ENCODE results near the gene DNM2.

Gene DNM2

DNA sequence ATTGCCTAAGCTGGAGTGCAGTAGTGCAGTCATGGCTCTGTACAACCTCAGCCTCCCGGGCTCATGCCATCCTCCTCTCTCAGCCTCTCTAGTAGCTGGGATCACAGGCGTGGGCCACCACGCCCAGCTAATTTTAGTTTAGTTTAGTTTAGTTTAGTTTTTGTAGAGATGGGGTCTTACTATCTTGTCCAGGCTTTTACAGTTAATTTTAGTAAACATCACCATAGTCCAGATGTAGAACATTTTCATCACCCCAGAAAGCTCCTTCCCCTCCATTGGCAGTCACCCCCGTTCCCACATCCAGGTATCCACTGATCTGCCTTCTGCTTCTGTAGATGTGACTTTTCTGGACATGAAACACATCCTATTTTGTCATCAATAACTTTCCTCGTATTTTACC lies 41.1 kb downstream of the DNM2 start:
- no peak for DNase-seq (ENCODE audit: low spot score)
- H3K14ac ChIP-seq (ENCODE audit: low read length), result no peak overlapping the region
- H3K4ac ChIP-seq (ENCODE audit: low read length), result no peak overlapping the region

DNA sequence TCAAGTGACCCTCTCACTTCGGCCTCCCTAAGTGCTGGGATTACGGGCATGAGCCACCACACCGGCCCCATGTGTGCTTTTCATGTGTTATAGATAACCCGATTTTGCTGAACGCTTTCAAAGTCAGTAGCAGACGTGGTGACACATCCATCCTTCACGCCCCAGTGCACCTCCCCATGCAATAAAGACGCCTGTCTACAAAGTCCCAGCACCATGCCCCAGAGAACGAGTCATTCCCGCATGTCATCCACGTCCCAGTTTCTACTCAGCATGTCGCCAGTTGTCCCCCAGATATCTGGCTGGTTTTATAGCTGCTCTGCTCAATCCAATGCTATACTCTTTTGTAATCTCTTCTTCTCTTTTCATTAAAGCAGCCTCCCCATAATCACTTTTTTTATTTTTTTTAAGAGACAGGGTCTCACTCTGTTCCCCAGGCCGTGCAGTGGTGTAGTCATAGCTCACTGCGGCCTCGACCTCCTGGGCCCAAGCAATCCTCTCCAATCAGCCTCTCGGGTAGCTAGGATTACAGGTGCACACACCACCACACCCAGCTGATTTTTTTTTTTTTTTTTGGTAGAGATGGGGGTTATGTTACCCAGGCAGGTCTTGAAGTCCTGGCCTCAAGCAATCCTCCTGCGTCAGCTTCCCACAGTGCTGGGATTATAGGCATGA lies 42.5 kb downstream of the DNM2 start:
- no peak overlapping the region for H3K27ac ChIP-seq (replicated peaks; ENCODE audit: low read length)
- no peak overlapping the region for H2BK12ac ChIP-seq (ENCODE audit: low read length)
- no peak overlapping the region for H4K91ac ChIP-seq (ENCODE audit: low read depth, low read length, poor library complexity)
- no peak overlapping the region for H2BK15ac ChIP-seq (ENCODE audit: low read length)
- H3K4me2 ChIP-seq (ENCODE audit: insufficient read depth, low read length, poor library complexity, severe bottlenecking), result no peak overlapping the region
- no CpG with 5 or more reads among the region's 17 CpGs for WGBS, 2 donors (ENCODE audit: extremely low coverage in 2 of 2, insufficient read length in 2 of 2, insufficient replicate concordance in 1 of 2)
- no peak overlapping the region for H2AFZ ChIP-seq (ENCODE audit: low read length)
- H3K27me3 ChIP-seq (ENCODE audit: control insufficient read depth in 3 of 3, insufficient read depth in 3 of 3, low read depth in 1 of 3, low read length in 3 of 3), result no peaks in the 10 kb centered on the region
- DNase-seq (ENCODE audit: low spot score), result no peak
- no peak overlapping the region for H3K14ac ChIP-seq (ENCODE audit: low read length)
- H3K4ac ChIP-seq (ENCODE audit: low read length), result no peak overlapping the region
- no peak overlapping the region for H3K4me3 ChIP-seq (ENCODE audit: low read length in 2 of 2)
- H3K4me1 ChIP-seq (ENCODE audit: control insufficient read depth in 2 of 2, insufficient read depth in 1 of 2, low read depth in 1 of 2, low read length in 2 of 2), result peaks cover 0 to 10% of the 10 kb centered on the region in 2 donors
- no peak overlapping the region for H4K8ac ChIP-seq (ENCODE audit: low read depth, low read length)
- H3K79me1 ChIP-seq (ENCODE audit: low read depth, low read length), result peaks cover 19% of the 10 kb centered on the region
- peaks cover 0 to 3% of the 10 kb centered on the region in 2 donors for H3K9me3 ChIP-seq (replicated peaks in 1 of 2; ENCODE audit: control insufficient read depth in 2 of 2, insufficient read depth in 1 of 2, low read depth in 1 of 2, low read length in 2 of 2)
- H2AK5ac ChIP-seq (ENCODE audit: low read depth, low read length), result no peak overlapping the region
- no peak overlapping the region for H2BK5ac ChIP-seq (ENCODE audit: low read length)
- peaks cover 6 to 19% of the 10 kb centered on the region in 2 donors for H3K36me3 ChIP-seq (replicated peaks in 1 of 2; ENCODE audit: control insufficient read depth in 2 of 2, insufficient read depth in 2 of 2, low read length in 2 of 2)
- no peak overlapping the region for H2BK120ac ChIP-seq (ENCODE audit: low read depth, low read length)
- no peak overlapping the region for H3K18ac ChIP-seq (ENCODE audit: low read length)
- no peak overlapping the region for H3K9ac ChIP-seq (ENCODE audit: low read depth, low read length, poor library complexity)
- no peak overlapping the region for H3K23ac ChIP-seq (ENCODE audit: low read depth, low read length, poor library complexity)

More for the DNA sequence above, 41.1 kb downstream of the DNM2 start:
- Histone ChIP-seq H3K18ac (ENCODE audit: low read length) (no peak overlapping the region), H2AK5ac (ENCODE audit: low read depth, low read length) (no peak overlapping the region), H3K4me2 (ENCODE audit: insufficient read depth, low read length, poor library complexity, severe bottlenecking) (no peak overlapping the region), H4K91ac (ENCODE audit: low read depth, low read length, poor library complexity) (no peak overlapping the region), H3K27me3 (ENCODE audit: control insufficient read depth in 3 of 3, insufficient read depth in 3 of 3, low read depth in 1 of 3, low read length in 3 of 3) (no peaks in the 10 kb centered on the region), H2AFZ (ENCODE audit: low read length) (no peak overlapping the region), H3K23ac (ENCODE audit: low read depth, low read length, poor library complexity) (no peak overlapping the region), H3K79me1 (ENCODE audit: low read depth, low read length) (peaks cover 15% of the 10 kb centered on the region), H2BK15ac (ENCODE audit: low read length) (no peak overlapping the region), H4K8ac (ENCODE audit: low read depth, low read length) (no peak overlapping the region), H3K36me3 (replicated peaks in 1 of 2; ENCODE audit: control insufficient read depth in 2 of 2, insufficient read depth in 2 of 2, low read length in 2 of 2) (peaks cover 9 to 20% of the 10 kb centered on the region in 2 donors), H3K9me3 (replicated peaks in 1 of 2; ENCODE audit: control insufficient read depth in 2 of 2, insufficient read depth in 1 of 2, low read depth in 1 of 2, low read length in 2 of 2) (peaks cover 0 to 3% of the 10 kb centered on the region in 2 donors), H3K9ac (ENCODE audit: low read depth, low read length, poor library complexity) (no peak overlapping the region), H3K4me3 (ENCODE audit: low read length in 2 of 2) (no peak overlapping the region), H2BK5ac (ENCODE audit: low read length) (no peak overlapping the region), H2BK120ac (ENCODE audit: low read depth, low read length) (no peak overlapping the region), H2BK12ac (ENCODE audit: low read length) (no peak overlapping the region), H3K4me1 (ENCODE audit: control insufficient read depth in 2 of 2, insufficient read depth in 1 of 2, low read depth in 1 of 2, low read length in 2 of 2) (peaks cover 0 to 10% of the 10 kb centered on the region in 2 donors), H3K27ac (replicated peaks; ENCODE audit: low read length) (no peak overlapping the region)
- no CpG with 5 or more reads among the region's 5 CpGs for WGBS, 2 donors (ENCODE audit: extremely low coverage in 2 of 2, insufficient read length in 2 of 2, insufficient replicate concordance in 1 of 2)

DNA sequence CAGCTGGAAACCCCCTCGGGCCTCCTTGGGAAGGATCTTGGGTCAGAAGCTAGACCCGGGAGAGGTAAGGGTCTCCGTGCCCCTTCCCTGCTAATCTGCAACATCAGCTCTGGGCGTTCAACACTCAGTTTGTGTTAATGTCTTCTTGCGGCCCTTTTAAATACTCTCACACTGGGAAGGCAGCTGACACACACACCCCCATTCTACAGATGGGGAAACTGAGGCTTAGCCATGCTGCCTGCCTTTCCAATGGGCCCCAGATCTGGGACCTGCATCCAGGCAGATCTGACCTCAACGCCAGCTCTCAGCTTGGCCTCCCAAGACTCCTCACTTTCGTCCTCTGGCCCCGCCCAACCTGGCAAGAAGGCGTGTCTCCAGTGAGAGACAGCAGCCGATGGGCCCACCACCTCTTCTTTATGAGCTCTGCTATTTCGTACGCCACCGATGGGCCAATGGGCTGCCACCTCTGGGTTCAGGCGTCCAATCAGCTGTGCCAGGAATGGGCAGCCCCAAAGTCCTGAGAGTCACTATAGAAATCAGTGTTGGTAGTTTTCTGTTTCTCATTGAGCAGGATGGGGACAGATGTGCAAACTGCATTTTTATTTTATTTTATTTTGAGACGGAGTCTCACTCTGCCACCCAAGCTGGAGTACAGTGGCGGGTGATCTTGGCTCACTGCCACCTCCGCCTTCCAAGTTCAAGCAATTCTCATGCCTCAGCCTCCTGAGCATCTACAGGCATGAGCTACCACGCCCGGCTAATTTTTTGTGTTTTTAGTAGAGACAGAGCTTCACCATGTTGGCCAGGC lies 43.8 kb downstream of the DNM2 start:
- Histone ChIP-seq H3K4me3 (ENCODE audit: low read length in 2 of 2) (peak overlapping the region in 1 of 2 donors; percentile 6), H3K9me3 (replicated peaks in 1 of 2; ENCODE audit: control insufficient read depth in 2 of 2, insufficient read depth in 1 of 2, low read depth in 1 of 2, low read length in 2 of 2) (peaks cover 0 to 3% of the 10 kb centered on the region in 2 donors), H2AK5ac (ENCODE audit: low read depth, low read length) (no peak overlapping the region), H3K36me3 (replicated peaks in 1 of 2; ENCODE audit: control insufficient read depth in 2 of 2, insufficient read depth in 2 of 2, low read length in 2 of 2) (peaks cover 6 to 22% of the 10 kb centered on the region in 2 donors), H4K91ac (ENCODE audit: low read depth, low read length, poor library complexity) (no peak overlapping the region), H3K27ac (replicated peaks; ENCODE audit: low read length) (no peak overlapping the region), H3K27me3 (ENCODE audit: control insufficient read depth in 3 of 3, insufficient read depth in 3 of 3, low read depth in 1 of 3, low read length in 3 of 3) (no peaks in the 10 kb centered on the region), H2BK15ac (ENCODE audit: low read length) (no peak overlapping the region), H3K23ac (ENCODE audit: low read depth, low read length, poor library complexity) (no peak overlapping the region), H4K8ac (ENCODE audit: low read depth, low read length) (no peak overlapping the region), H3K4me2 (ENCODE audit: insufficient read depth, low read length, poor library complexity, severe bottlenecking) (peak overlapping the region; percentile 11), H3K4me1 (ENCODE audit: control insufficient read depth in 2 of 2, insufficient read depth in 1 of 2, low read depth in 1 of 2, low read length in 2 of 2) (peaks cover 0 to 10% of the 10 kb centered on the region in 2 donors), H3K14ac (ENCODE audit: low read length) (peak overlapping the region; percentile 6), H3K9ac (ENCODE audit: low read depth, low read length, poor library complexity) (no peak overlapping the region), H3K79me1 (ENCODE audit: low read depth, low read length) (peaks cover 23% of the 10 kb centered on the region), H2BK120ac (ENCODE audit: low read depth, low read length) (no peak overlapping the region), H2BK5ac (ENCODE audit: low read length) (no peak overlapping the region), H2BK12ac (ENCODE audit: low read length) (peak overlapping the region; percentile 73), H3K4ac (ENCODE audit: low read length) (no peak overlapping the region), H2AFZ (ENCODE audit: low read length) (no peak overlapping the region), H3K18ac (ENCODE audit: low read length) (no peak overlapping the region)
- no CpG with 5 or more reads among the region's 19 CpGs for WGBS, 2 donors (ENCODE audit: extremely low coverage in 2 of 2, insufficient read length in 2 of 2, insufficient replicate concordance in 1 of 2)
- no peak for DNase-seq (ENCODE audit: low spot score)

DNA sequence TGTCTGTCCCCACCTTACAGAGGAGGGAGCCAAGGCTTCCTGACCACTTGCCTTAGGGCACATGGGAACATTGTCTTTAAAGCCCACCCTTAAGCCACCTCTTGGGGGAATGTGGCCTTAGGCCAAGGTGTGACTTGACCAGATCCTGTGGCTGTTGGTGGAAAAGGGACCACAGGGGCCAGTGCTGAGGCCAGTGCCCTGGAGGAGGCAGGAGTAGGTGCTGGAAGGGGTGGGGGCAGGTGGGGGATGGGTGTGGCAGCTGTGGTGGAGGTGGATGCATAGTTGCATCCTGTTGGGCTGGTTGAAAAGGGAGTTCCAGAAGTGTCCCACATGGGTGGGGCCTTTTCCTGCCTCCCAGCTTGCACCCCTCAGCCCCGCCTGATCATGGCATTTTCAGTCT lies 44.8 kb downstream of the DNM2 start:
- H3K4ac ChIP-seq (ENCODE audit: low read length), result no peak overlapping the region
- no peak overlapping the region for H3K23ac ChIP-seq (ENCODE audit: low read depth, low read length, poor library complexity)
- no peak overlapping the region for H2BK15ac ChIP-seq (ENCODE audit: low read length)
- H3K4me1 ChIP-seq (ENCODE audit: control insufficient read depth in 2 of 2, insufficient read depth in 1 of 2, low read depth in 1 of 2, low read length in 2 of 2), result peaks cover 0 to 10% of the 10 kb centered on the region in 2 donors
- no peak overlapping the region for H4K91ac ChIP-seq (ENCODE audit: low read depth, low read length, poor library complexity)
- H3K27ac ChIP-seq (replicated peaks; ENCODE audit: low read length), result no peak overlapping the region
- no peak for DNase-seq (ENCODE audit: low spot score)
- no peak overlapping the region for H2BK12ac ChIP-seq (ENCODE audit: low read length)
- peaks cover 6 to 22% of the 10 kb centered on the region in 2 donors for H3K36me3 ChIP-seq (replicated peaks in 1 of 2; ENCODE audit: control insufficient read depth in 2 of 2, insufficient read depth in 2 of 2, low read length in 2 of 2)
- H3K27me3 ChIP-seq (ENCODE audit: control insufficient read depth in 3 of 3, insufficient read depth in 3 of 3, low read depth in 1 of 3, low read length in 3 of 3), result no peaks in the 10 kb centered on the region
- H3K9me3 ChIP-seq (replicated peaks in 1 of 2; ENCODE audit: control insufficient read depth in 2 of 2, insufficient read depth in 1 of 2, low read depth in 1 of 2, low read length in 2 of 2), result peaks cover 0 to 1% of the 10 kb centered on the region in 2 donors
- H4K8ac ChIP-seq (ENCODE audit: low read depth, low read length), result no peak overlapping the region
- no peak overlapping the region for H3K4me2 ChIP-seq (ENCODE audit: insufficient read depth, low read length, poor library complexity, severe bottlenecking)
- H3K18ac ChIP-seq (ENCODE audit: low read length), result no peak overlapping the region
- WGBS, 2 donors (ENCODE audit: extremely low coverage in 2 of 2, insufficient read length in 2 of 2, insufficient replicate concordance in 1 of 2), result no CpG with 5 or more reads among the region's 1 CpG
- H2BK5ac ChIP-seq (ENCODE audit: low read length), result no peak overlapping the region
- no peak overlapping the region for H3K4me3 ChIP-seq (ENCODE audit: low read length in 2 of 2)
- H2AFZ ChIP-seq (ENCODE audit: low read length), result no peak overlapping the region
- H3K9ac ChIP-seq (ENCODE audit: low read depth, low read length, poor library complexity), result no peak overlapping the region
- no peak overlapping the region for H2BK120ac ChIP-seq (ENCODE audit: low read depth, low read length)
- peaks cover 17% of the 10 kb centered on the region for H3K79me1 ChIP-seq (ENCODE audit: low read depth, low read length)
- H2AK5ac ChIP-seq (ENCODE audit: low read depth, low read length), result no peak overlapping the region
- no peak overlapping the region for H3K14ac ChIP-seq (ENCODE audit: low read length)

All from neuronal stem cell (in vitro differentiated cells).